Ishikawa (cell line): ENCODE results near the gene SNAI3.

ENCODE experiments used
- CEBPB ChIP-seq: IDR thresholded peaks from 2 replicates; pipeline ENCODE4 v1.6.1; 2012
- CREB1 ChIP-seq: IDR thresholded peaks from 2 replicates; pipeline ENCODE4 v1.6.1; 2012; ENCODE audit warnings: low read depth
- EGR1 ChIP-seq: IDR thresholded peaks from 2 replicates; pipeline ENCODE4 v1.6.1; 2012
- EP300 ChIP-seq: IDR thresholded peaks from 2 replicates; pipeline ENCODE4 v1.6.1; 2012; ENCODE audit warnings: borderline replicate concordance
- FOXM1 ChIP-seq: IDR thresholded peaks from 2 replicates; pipeline ENCODE4 v1.6.1; 2012; ENCODE audit warnings: low read depth, borderline replicate concordance
- NFIC ChIP-seq: IDR thresholded peaks from 2 replicates; pipeline ENCODE4 v1.6.1; 2012
- RAD21 ChIP-seq: IDR thresholded peaks from 2 replicates; pipeline ENCODE4 v1.6.1; 2012; ENCODE audit warnings: low read depth
- TAF1 ChIP-seq: IDR thresholded peaks from 2 replicates; pipeline ENCODE4 v1.6.1; 2012; ENCODE audit warnings: low read depth, mild to moderate bottlenecking
- TCF12 ChIP-seq: IDR thresholded peaks from 2 replicates; pipeline ENCODE4 v1.6.1; 2012; ENCODE audit warnings: low read depth
- TEAD4 ChIP-seq: IDR thresholded peaks from 2 replicates; pipeline ENCODE4 v1.6.1; 2012
- YY1 ChIP-seq: IDR thresholded peaks from 2 replicates; pipeline ENCODE4 v1.6.1; 2012; ENCODE audit warnings: low read depth
- ZBTB7A ChIP-seq: IDR thresholded peaks from 2 replicates; pipeline ENCODE4 v1.6.1; 2012; ENCODE audit warnings: low read depth
- TF ChIP-seq, protein P1 (sequence below): IDR thresholded peaks from 2 replicates; pipeline ENCODE4 v1.6.1; 2012; ENCODE audit warnings: low read depth, mild to moderate bottlenecking
- TF ChIP-seq, protein P2 (sequence below): IDR thresholded peaks from 2 replicates; pipeline ENCODE4 v1.6.1; 2012
- TF ChIP-seq, protein P3 (sequence below): IDR thresholded peaks from 2 replicates; pipeline ENCODE4 v1.6.1; 2012

SNAI3 gene

DNA sequence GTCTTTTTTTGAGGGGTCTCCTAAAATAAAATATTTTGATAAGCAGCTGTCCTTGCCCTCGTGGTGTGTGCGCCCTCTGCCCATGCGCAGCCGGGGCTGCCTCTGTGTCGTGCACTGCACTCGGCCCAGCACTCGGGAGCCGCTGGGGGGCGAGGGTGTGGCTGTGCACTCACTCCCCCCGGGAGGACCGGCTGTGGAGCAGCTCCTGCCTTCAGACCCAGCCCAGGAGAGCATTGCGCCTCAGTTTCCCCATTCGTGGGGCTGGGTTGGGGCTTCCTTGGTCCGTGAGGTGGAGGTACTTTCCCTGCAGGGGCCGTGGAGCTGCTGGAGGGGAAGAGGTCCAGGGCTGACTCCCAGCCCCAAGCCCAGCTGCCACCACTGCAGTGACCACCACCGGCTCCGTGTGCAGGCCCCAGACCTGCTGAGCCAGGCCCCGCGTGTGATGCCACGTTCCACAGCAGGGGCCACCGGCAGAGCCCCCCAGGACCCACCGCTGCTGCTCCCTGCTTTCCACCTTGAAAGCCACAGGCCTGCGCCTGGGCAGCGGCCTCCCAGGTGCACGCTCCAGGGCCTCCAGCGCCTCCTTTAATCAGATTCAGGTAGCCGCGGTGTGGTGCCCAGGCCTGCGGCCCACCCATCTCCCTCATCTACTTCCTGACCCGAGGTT lies 54.3 kb downstream of the SNAI3 start:
- TF ChIP-seq, protein P1, sequence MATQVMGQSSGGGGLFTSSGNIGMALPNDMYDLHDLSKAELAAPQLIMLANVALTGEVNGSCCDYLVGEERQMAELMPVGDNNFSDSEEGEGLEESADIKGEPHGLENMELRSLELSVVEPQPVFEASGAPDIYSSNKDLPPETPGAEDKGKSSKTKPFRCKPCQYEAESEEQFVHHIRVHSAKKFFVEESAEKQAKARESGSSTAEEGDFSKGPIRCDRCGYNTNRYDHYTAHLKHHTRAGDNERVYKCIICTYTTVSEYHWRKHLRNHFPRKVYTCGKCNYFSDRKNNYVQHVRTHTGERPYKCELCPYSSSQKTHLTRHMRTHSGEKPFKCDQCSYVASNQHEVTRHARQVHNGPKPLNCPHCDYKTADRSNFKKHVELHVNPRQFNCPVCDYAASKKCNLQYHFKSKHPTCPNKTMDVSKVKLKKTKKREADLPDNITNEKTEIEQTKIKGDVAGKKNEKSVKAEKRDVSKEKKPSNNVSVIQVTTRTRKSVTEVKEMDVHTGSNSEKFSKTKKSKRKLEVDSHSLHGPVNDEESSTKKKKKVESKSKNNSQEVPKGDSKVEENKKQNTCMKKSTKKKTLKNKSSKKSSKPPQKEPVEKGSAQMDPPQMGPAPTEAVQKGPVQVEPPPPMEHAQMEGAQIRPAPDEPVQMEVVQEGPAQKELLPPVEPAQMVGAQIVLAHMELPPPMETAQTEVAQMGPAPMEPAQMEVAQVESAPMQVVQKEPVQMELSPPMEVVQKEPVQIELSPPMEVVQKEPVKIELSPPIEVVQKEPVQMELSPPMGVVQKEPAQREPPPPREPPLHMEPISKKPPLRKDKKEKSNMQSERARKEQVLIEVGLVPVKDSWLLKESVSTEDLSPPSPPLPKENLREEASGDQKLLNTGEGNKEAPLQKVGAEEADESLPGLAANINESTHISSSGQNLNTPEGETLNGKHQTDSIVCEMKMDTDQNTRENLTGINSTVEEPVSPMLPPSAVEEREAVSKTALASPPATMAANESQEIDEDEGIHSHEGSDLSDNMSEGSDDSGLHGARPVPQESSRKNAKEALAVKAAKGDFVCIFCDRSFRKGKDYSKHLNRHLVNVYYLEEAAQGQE = no peak
- TF ChIP-seq EP300 (no peak), CREB1 (no peak), RAD21 (no peak), YY1 (no peak), TEAD4 (no peak), NFIC (no peak), TCF12 (no peak), CEBPB (no peak), ZBTB7A (no peak), TAF1 (no peak), FOXM1 (no peak), EGR1 (no peak)
- TF ChIP-seq, protein P2, sequence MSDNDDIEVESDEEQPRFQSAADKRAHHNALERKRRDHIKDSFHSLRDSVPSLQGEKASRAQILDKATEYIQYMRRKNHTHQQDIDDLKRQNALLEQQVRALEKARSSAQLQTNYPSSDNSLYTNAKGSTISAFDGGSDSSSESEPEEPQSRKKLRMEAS = no peak
- TF ChIP-seq, protein P3, sequence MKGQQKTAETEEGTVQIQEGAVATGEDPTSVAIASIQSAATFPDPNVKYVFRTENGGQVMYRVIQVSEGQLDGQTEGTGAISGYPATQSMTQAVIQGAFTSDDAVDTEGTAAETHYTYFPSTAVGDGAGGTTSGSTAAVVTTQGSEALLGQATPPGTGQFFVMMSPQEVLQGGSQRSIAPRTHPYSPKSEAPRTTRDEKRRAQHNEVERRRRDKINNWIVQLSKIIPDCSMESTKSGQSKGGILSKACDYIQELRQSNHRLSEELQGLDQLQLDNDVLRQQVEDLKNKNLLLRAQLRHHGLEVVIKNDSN = no peak

DNA sequence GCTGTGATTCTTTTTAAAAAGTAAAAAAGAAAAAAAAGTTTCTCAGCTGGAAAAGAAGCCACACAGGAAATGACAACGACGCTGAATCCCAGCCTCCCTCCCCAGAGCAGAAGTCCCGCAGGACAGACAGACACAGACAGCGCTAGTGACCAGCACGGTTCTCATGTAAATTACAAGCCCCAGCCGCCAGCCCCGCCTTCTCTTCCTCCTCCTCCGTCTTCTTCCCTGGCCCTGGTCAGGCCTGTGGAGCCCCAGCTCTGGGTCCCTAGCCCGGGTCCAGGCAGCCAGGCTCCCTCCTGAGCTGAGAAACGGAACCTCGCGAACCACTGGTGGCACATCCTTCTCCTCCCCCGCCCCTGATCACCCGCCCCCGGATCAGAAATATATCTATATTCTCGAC lies 54.9 kb downstream of the SNAI3 start:
- TF ChIP-seq TEAD4 = no peak
- TF ChIP-seq, protein P3 = no peak
- TF ChIP-seq TAF1 = no peak
- no peak for TF ChIP-seq EGR1
- no peak for TF ChIP-seq CEBPB
- TF ChIP-seq, protein P2 = no peak
- no peak for TF ChIP-seq RAD21

DNA sequence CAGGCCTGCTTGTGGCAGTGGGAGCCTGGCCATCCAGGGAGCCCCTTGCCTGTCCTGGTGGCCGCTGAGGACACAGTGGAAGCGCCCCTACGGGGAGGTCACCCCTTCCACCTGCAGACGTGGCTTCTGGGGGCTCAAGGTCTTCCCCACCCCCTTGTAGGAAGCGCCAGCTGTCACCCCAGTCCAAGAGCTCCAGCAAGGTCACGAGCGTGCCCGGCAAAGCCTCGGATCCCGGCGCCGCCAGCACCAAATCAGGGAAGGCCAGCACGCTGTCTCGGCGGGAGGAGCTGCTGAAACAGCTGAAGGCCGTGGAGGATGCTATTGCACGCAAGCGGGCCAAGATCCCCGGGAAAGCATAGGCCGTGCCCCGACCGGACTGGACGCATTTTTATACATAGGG lies 55.4 kb downstream of the SNAI3 start:
- no peak for TF ChIP-seq CREB1

DNA sequence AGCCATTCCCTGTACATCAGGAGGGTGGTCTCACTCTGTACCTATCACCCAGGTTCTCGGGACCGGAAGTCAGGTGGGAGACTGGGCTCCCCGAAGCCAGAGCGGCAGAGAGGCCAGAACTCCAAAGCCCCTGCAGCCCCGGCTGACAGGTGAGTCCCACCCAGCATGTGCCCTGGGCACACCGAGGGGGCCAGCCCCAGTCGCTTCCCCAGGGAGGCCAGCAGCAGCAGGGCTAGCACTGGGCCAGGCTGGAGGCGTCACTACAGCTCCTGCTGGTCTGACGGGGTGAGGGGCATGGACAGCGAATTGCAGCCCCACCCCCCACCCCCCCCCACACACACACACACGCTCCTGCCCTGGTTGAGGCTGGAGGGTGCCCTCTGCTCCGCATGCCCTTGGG lies 55.9 kb downstream of the SNAI3 start:
- TF ChIP-seq FOXM1 (no peak), RAD21 (no peak), CREB1 (no peak), NFIC (no peak), EP300 (no peak), EGR1 (no peak), TAF1 (no peak), TEAD4 (no peak), CEBPB (no peak), ZBTB7A (no peak), TCF12 (no peak), YY1 (no peak)
- TF ChIP-seq, protein P3 = no peak
- TF ChIP-seq, protein P2 = no peak
- TF ChIP-seq, protein P1 = no peak

DNA sequence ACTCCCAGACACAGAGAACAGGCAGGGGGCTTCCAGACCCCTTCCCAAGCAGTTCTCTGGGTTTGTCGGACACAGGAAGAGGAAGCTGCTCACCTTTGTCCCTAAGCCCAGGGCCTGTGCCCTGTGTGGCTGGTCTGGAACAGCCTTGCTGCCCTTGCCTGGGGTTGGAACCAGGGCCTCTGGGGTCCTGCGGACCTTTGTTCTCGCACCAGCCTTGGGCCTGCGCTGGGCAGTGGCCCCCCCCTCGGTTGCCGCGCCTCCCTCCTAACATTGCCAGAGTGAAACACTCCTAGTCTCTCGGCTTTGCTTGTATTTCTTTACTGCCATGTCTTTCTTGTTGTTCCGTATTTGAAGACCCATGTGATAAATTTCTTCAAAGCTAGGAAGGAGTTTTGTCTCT lies 56.5 kb downstream of the SNAI3 start:
- no peak for TF ChIP-seq EP300
- no peak for TF ChIP-seq CREB1
- no peak for TF ChIP-seq TCF12
- no peak for TF ChIP-seq YY1
- no peak for TF ChIP-seq TEAD4
- TF ChIP-seq, protein P2 = no peak
- TF ChIP-seq FOXM1 = no peak
- TF ChIP-seq ZBTB7A = no peak
- TF ChIP-seq NFIC = no peak
- no peak for TF ChIP-seq EGR1
- TF ChIP-seq RAD21 = no peak
- no peak for TF ChIP-seq CEBPB
- TF ChIP-seq, protein P1 = no peak
- TF ChIP-seq, protein P3 = no peak
- no peak for TF ChIP-seq TAF1
